ENCODE data around the gene NEK2. TPM values are rescaled to one million over a fixed set of nuclear protein-coding genes. Genes with fewer than 3 reads are reported as not detected.
"Not testable (repeated sequence)": the region's sequence is repeated elsewhere in the genome, so short reads cannot be mapped to it uniquely, and the experiment has no call there.

The NEK2 gene
- 1 to 10 TPM; 3.9 to 9.9 (median 7.2) TPM for polyA plus RNA-seq (ENCODE audit: insufficient read length in 10 of 10)
- long read RNA-seq, donor 1, result 0 reads
- long read RNA-seq, donor 2, result 0 reads
- long read RNA-seq, donor 3, result 0 reads
- long read RNA-seq, donor 4, partial matches to known transcripts, result 0 of 1 reads
- long read RNA-seq, donor 4, other reads (novel, unspliced or antisense), result 0 of 1 reads
- long read RNA-seq, donor 5, result 0 reads
- long read RNA-seq, donor 6, partial matches to known transcripts, result 0 of 2 reads
- long read RNA-seq, donor 6, other reads (novel, unspliced or antisense), result 0 of 2 reads
- long read RNA-seq, donor 7, result 0 reads
- long read RNA-seq, donor 8, result 0 reads
- long read RNA-seq, donor 9, result 0 reads

DNA sequence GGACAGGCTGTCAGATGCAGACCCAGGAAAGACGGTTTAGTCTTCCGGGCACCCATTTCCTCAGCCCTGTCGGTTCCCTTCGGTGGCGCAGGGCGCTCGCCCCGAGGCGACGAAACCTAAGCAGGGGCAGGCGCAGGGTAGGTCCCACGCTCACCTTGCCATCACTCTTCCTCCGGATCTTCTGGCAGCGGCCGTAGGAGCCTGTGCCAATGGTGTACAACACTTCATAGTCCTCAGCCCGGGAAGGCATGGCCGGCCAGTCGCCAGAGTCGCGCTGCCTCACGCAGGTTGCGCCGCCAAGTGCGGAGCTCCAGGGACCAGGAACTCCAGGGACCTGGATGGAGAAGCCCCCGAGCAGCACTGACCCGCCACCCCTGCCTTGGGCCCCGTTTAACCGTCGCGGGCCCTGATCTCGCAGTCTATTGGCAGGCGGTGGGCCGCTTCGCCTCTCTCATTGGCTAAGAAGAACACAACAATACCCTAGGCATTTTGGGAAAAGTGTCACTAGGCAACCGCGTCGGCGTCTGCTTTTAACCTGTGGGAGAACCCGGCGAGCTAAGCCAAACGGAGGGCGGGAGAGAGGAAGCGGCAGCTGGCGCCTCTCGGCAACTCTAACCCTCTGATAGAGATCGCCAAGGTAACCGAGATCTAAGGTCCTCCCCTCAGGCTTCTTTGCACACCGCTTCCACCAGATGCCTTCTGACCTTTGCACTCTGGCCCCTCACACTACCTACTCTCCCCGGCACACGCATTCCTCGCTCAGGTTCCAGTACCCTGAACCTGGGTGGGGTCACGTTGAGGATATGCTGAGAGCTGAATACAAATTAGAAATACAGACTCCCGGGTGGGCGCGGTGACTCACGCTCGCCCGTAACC, at the start of gene NEK2:
NEK2 (minus strand) TSS at position 392 of the 876 bp plus-strand sequence; CDS start at position 250, 142 bp downstream.
- DNase-seq, result peak; percentile 90 to 96 (median 92)

DNA sequence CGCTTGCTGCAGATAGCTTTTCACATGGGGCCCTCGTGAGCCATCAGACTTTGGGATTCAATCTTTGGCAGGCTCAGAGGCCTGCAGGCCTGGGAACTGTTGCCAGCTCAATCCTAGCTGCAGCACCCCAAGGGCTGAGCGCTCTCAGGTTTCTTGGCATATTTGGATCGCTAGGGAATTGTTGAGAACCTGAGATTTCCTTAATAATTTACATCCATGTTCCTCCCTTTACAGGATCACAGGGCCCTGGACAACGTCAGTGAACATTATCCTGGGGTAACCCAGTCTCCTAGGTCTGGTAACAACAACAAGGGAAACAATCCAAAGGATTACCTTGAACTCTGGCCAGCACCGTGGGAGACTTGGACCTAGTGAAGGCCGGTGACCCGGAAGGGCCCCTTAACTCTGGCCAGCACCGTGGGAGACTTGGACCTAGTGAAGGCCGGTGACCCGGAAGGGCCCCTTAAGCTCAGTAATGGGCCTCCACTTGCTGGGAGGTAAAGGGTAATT, 49.3 kb upstream of the NEK2 start:
- DNase-seq, result peak in 2 of 3 donors; percentile 59 to 77

DNA sequence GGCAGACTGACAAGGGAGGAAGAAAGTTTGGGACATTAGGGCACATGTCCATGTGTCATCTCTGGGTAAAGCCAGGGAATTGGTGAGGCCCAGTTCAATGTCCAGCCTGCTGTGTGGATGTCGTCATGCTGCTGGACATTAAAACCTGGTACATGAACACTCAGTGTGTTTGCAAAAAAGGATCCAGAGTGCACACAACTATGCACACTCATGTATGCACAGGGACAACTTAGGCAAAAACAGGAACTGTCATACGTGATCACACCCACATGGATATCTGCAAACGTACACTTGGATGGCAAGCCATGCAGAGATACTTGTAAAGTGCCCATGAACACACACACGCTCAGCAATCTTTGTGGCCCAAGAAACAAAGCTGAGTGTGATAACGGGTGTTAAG, 47.9 kb upstream of the NEK2 start:
- no peak for DNase-seq

DNA sequence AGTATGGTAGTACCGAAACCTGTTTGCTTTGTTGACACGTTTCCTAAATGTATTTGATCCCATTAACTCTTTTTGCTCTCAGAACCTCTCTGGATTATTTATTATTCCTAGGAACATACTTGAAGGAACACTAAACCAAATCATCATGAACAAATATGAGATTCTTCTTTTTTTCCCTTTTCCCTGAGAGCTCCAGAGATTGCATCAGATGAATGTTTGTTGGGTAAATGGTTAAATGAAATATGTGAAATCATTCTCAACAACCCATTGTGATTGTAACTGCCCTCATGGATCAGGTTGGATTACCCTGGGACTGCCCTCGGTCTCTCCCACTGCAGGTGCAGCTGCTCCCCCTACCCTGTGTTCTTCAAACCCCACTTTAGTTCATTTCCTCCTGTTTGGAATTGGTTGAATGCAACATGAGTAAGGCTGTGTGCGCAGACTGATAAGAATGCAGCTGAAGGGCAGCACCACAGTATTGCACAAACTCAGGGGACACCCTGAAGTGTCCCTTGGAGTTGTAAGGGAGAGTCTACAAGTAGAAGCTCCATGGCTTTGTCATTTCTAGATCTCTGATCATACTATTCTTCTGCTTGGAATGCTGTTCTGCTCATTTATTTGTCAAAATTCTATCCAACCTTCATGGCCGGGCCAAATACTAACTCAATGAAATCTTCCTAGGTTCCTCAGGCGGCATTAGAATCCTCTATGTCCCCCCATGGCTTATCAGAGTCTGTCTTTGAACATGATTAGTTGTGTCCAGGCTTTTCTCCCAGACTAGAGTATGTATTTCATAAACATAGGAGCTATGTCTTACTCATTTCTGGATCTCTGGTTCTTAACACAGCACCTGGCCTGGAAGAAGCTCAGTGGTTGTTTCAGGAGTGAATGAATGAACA, 47.1 kb upstream of the NEK2 start:
- no peak for DNase-seq

DNA sequence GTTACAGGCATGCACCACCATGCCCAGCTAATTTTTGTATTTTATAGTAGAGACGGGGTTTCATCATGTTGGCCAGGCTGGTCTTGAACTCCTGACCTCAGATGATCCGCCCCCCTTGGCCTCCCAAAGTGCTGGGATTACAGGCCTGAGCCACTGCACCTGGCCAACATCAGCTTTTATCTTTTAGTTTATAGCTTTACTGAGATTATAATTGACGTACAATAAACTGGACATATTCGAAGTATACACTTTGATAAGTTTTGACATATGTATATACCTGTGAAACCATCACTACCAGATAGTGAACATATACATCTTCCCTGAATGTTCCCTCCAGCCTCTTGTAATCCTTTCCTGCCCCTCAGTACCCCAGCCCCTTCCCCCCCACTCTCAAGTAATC, 41.1 kb upstream of the NEK2 start:
- DNase-seq, result not testable (repeated sequence)

DNA sequence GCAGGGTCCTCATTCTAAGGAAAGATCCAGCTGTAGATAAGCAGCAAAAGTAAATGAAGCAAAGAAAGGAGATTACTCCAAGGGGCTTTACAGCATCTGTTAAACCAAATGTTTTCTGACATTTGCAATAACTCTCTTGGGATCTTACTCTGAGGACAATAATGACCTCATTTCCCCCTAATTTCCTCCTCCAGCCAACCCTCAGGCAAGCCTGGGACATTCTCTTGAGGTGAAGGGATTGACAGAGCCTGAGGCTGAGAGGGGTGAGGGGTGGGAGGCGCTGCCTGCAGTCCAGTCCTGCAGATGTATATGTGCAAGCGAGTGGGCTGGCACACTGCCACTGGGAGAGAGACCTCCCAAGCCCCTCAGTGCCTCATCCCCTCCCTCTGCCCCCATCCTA, 40.5 kb upstream of the NEK2 start:
- DNase-seq, result no peak

DNA sequence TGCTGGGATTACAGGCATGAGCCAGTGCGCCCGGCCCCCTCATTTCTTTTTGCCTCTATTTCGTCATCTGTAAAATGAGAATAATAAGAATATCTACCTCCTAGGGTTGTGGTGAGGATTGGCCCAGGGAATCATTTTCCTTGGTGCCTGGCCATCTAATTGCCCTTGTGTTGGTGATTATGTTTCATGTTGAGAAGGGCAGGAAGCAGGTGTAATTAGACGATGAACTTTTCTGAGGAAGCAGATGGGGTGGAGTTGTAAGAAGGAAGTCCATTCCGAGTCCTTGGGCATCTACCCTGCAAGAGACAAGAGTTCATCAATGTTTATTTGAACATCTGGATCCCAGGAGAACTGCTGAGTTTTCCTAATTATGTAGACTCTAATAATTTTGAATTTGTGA, 38.7 kb upstream of the NEK2 start:
- DNase-seq, result no peak

DNA sequence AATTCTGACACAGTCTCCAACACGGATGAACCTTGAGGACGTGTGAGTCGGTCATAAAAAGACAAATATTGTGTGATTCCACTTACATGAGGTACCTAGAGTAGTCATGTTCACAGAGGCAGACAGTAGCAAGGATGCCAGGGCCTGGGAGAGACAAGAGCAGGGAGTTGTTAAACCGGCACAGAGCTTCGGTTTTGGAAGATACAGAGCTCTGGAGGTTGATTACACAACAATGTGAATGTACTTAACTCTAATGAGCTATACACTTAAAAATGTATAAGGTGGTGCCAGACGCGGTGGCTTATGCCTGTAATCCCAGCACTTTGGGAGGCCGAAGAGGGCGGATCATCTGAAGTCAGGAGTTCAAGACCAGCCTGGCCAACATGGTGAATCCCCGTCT, 37.8 kb upstream of the NEK2 start:
- no peak for DNase-seq

DNA sequence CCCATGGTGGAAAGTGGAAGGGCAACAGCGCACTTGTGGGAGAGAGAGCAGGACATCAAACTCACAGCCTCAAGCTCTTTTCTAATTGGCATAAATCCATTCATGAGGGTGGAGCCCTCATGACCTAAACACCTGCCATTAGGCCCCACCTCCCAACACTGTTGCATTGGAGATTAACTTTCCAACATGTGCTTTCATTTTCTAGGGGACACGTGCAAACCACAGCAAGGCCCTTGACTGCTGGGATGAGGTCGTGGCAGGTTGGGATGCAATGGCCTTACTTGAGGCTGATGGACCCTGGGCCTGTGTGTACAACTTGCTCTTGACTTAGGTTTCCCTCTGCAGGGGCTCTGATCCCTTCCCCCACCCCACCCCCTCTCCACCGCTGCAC, 35.9 kb upstream of the NEK2 start:
- no peak for DNase-seq

DNA sequence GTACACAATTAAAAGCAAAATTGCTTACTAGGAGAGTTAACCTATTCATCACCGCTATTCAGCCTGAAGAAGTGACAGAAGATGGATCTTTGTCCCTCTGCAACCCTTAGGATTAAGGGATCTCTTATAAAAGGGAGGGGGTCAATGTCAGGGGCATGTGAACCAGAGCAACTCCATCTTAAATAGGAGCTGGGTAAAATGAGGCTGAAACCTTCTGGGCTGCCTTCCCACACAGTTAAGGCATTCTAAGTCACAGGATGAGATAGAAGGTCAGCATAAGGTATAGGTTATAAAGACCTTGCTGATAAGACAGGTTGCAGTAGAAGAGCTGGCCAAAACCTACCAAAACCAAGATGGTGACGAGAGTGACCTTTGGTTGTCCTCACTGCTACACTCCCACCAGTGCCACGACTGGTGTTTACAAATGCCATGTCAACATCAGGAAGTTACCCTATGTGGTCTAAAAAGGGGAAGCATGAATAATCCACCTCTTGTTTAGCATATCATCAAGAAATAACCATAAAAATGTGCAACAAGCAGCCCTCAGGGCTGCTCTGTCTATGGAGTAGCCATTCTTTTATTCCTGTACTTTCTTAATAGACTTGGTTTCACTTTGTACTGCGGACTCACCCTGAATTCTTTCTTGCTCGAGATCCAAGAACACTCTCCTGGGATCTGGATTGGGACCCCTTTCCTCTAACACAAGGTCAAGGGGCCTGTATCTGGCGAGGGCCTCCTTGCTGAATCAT, 35.3 kb upstream of the NEK2 start:
- DNase-seq, result no peak

DNA sequence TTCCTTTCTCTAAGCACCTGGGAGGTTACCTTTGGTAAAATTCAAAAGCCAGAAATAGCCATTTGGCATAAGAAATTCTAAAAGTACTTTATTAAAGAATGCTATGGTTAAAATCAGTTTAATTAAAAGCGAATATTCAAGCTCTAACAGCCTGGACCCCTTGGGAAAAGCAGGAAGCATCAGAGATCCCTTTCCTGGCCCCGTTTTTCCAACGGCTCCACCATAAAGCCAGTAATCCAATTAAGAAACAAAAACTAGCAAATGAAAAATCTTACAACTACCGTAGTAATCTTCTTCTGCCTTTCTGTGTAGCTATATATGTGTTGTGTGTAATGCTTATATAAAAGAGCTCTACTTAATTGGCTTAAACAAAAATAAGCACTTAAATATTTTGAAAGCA, 33.5 kb upstream of the NEK2 start:
- no peak for DNase-seq

DNA sequence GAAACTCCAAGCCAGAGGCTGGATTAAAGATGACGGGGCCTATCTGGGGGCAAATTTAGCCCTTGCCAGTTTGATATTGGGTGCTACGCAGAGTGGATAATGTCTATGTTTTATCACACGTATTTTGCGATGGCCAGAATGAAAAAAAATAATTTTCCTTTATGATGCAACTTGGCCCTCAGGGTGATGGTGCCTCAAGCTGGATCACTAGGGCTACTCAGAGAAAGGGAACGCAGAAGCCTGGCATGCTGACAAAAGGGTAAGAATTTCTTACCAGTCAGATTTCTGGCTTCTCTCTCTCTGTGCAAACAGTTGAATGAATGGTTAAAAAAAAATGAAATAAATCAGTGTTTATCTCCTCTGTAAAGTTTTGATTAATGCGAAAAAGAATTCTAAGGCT, 32.6 kb upstream of the NEK2 start:
- DNase-seq, result no peak

DNA sequence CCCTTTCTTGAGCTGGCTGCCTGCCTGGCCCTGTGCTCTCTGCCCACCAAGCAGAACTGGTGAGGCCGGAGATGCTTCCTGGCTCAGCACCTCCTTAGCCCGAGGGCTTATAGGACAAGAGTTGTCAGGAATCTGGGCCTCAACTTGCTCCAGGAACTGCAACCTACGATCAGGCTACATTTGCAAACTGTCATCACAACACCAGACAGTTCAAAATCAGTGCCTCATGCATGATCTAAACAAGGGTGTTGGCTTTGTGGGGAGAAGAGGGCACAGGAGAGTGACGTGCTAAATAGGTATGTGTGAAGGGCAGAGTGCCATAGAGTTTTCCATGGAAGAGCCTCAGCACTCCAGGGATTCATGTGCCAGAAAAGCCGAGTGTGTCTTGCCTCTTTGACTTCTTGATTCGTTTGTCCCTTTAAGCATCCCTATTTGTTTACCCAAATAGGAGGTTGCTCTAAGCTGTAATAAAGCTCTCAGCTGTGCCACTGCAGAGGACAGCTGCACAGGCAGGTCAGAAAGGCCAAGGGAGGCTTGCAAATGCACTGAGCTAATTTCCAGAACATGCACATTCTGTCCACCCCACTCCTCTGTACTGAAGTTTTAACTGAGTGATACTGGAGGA, 30.2 kb upstream of the NEK2 start:
- DNase-seq, result peak in 2 of 3 donors; percentile 44 to 51

DNA sequence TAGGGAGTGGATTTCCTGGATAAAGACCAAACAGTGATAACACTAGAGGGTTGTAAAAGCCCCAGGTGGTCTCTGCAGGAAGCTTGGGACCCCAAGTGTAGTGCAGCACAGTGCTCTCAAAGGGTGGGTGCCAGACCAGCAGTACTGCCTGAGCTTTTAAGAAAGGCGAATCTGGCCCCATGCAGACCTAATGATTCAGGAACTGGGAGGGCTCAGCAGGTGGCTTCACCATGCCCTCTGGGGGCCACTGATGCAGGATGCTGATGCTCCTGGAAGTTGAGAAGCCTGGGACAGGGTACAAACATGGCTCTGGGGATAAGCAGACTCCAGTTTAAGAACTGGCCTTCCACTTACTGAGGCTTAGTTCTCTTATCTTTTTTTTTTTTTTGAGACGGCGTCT, 29.1 kb upstream of the NEK2 start:
- no peak for DNase-seq

DNA sequence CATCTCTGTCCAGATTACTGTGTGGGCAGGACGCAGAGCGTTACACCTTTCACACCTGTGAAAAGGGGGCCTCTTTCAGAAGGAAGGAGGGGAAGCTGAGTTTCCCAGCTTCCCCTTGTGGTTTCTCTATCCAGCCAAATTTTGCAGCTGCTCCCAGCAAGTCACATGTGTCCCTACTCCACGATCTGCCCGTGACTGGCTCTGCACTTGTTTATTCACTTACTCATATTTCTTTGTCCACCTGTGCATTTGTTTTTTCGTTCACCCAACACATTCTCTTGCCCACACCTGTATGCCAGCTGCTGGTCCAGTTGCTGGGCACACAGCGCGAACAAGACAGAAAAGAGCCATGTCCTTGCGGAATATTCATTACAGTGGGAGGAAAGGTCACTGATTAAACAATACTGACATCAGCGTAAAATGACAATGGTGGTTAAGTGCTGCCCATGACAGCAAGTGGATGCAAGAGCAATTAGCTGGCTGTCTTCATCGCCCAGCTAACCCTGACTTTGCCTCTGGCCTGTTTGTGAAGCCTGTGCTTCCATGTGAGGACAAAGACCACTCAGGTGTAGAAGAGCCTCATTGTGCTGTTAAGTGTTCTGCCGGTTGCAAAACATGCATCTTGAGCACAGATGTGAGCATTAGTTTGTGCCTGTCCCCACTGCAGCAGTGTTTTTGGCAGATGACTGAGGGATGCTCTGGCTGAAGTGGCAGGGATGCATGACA, 28.6 kb upstream of the NEK2 start:
- no peak for DNase-seq

DNA sequence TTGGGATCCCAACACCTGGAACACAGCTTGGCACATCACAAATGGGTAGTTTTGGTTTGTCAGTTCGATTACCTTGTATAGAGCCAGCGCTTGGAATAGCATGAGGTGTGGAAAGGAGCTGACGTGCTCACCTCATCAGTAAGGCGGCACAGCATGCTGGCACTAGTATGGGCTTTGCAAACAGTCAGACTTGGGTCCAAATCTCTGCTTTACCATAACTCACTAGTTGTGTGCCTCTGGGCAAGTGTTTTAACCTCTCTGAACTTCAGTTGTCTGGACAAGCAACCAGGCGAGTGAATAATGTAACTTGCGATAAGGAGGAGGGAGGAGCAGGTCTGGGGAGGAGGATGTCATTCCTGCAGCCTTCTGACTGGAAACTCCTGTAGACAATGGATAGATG, 26.3 kb upstream of the NEK2 start:
- no peak for DNase-seq

DNA sequence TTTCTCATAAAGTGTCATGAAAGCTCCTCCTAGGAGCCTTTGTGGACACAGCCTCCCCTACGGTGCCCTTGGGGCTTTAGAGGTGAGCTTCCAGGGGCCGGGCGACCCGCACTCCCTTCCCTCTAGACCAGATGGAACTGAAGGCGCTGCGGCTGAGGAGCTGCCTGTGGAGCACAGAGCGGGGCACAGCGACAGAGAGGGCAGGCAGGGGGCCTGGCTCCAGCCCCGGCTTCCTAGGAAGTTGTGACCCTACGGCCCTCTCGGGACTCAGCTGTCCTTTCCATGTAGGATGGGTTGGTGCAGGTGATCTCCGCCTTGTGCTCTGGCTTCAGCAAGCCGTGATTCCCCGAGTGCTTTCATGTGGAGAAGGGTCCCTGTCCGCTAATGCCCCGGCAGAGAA, 23.6 kb upstream of the NEK2 start:
- no peak for DNase-seq

DNA sequence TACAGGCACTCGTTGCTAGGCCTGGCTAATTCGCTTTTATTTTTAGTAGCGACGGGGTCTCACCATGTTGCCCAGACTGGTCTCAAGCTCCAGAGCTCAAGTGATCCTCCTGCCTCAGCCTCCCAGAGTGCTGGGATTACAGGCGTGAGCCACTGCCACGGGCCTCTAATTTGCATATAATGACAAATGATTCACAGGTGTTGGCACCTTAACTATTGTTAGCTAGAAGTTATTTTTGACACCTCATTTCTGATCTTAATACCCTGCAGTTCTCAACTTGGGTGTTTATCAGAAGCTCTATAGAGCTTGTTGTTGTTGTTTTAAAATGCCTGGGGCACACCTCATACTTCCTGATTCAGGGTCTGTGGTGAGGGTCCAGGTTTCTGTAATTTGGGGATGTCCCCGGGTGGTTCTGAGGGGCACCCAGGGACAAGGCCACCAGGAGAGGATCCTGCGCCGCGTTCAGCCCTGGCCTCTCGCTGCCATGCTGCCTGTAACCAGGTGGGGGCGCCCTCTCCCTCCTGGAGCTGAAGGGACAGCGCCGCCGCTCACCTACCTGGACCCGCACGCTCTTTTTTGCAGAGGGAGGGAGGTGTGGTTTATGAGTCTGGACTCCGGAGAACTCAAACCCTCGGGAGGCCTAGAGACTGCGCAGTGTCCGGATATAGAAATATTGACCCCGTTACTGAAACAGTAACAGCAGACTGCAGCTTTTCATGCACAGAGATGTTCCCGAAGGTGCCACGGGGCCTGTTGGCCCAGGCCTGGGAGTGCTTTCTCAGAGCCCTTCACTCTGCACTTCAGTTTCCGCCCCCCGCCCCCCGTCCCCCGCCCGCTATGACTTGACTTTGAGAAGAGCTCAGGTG, 23.0 kb upstream of the NEK2 start:
- DNase-seq, result peak; percentile 26 to 73 (median 57)

DNA sequence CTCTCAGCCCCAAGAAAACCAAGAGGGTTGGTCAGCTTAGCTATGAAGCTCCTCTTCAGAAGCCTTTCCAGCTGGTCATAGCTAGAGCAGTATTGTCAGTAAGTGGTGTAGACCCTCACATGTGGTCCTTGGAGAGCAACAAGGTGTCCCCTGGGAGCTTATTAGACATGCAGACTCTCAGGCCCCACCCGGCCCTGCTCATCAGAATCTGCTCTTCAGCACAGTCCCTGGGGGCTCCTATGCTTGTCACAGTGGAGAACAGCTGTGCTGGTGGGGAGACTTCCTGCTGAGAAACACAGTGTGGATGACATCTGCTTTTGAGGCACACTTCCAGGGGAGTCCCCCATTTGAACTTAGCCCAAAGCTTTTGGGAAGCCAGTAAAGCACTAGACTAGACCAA, 21.9 kb upstream of the NEK2 start:
- no peak for DNase-seq
